Measurements from ENCODE around the gene ADGRD1.

The ADGRD1 gene

GRCh38 chr12:131008913-131009270, 55.2 kb downstream of the ADGRD1 start:
- no peak for DNase-seq

GRCh38 chr12:131009595-131010395, 56.1 kb downstream of the ADGRD1 start:
- DNase-seq, result no peak

DNA sequence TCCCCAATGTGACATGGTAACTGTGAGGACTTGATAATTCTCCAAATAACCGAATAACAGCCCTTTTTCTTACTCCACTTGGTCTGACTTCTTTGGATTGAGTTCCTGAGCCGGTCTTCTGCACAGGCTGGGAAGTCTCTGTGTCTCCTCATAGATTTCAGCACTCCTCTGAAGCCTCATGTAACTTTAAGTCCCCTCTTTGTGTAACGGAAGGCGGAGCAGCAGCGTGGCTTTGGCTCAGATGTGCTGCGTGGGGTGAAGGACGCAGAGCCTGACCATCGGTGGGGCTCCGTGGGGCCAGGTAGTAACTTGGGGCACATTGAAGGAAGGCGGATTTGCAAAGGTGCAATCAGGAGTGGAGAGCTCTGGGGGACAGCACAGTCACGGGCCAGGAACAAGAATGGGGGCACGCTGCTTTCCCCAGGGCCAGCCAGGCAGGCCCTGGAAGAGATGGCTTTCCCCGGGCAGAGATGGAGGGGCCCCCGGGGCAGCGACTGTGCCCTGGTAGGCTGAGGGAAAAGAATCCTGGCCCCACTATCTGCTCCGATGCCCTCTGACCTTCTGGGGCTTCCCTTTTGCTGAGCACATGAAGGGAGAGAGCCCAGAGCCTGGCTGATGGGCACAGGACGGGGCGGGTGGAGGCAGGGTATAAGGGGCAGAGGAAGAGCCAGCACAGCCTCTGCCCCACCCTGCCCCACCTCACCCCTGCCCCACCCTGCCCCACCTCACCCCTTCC, 56.9 kb downstream of the ADGRD1 start:
- DNase-seq, result no peak

DNA sequence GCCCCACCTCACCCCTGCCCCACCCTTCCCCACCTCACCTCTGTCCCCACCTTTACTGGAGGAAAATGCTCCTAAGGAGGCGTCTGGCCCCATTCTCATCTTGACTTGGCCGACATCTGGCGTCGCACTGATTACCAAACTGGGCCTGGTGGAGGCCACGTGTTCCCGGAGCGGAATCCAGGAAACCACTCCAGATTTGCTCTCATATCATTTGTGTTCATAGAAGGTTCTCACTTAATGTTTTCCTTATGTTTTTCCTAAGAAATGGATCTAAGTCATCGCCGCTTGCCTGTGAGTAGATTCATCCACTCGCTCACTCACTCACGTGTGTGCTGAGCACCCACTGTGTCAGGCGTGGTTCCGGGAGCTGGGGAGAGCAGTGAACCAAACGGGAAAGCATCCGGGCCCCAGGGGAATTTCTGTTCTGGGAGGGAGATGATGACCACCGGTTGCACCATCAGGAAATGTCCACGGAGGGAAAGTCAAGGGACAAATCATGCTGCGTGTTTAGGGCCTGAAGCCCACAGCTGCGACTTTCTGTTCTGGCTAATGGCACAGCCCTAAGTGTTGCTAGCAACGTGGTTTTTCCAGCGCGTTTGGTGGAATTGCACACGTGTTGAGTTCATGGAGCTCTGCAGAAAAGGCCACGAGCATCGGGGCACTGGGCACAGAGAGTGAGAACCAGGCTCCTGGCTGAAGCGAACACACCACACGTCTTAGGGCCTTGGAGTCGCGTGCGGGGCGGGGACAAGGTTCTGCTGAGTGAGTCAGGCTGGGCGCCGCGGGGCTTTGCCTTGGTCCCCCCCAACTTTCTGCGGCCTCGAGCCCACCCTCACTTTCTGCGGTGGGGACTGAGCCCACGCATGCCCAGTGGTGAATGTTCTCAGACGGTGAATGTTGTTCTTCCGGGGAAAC, 57.7 kb downstream of the ADGRD1 start:
- DNase-seq, result no peak

GRCh38 chr12:131012279-131013069, 58.8 kb downstream of the ADGRD1 start:
- no peak for DNase-seq

GRCh38 chr12:131013118-131013517, 59.4 kb downstream of the ADGRD1 start:
- DNase-seq, result no peak

DNA sequence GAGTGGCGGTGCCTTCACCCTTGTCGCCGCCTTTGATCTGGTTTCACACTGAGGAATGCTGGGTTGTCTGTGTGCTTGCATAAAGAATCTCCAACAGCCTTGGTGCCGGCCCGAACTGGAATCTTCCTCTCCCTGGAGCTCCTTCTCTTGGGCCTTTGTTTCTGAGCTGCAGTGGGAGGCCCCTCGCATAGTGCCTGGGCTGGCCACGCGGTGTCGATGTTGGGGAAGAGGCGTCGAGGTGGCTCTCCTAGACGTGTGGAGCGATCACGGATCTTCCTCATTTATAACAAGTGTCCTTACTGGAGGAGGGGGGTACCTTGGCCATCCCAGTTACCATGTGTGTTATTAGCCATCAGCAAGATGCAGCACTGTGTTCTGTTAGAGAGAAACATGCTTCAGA, 60.6 kb downstream of the ADGRD1 start:
- DNase-seq, result no peak

- DNase-seq, result no peak
Observed at GRCh38 chr12:131015581-131016337, 62.1 kb downstream of the ADGRD1 start.

GRCh38 chr12:131017477-131017991, 63.8 kb downstream of the ADGRD1 start:
- no peak for DNase-seq

- DNase-seq, result no peak
Observed at GRCh38 chr12:131018019-131018620, 64.4 kb downstream of the ADGRD1 start.

DNA sequence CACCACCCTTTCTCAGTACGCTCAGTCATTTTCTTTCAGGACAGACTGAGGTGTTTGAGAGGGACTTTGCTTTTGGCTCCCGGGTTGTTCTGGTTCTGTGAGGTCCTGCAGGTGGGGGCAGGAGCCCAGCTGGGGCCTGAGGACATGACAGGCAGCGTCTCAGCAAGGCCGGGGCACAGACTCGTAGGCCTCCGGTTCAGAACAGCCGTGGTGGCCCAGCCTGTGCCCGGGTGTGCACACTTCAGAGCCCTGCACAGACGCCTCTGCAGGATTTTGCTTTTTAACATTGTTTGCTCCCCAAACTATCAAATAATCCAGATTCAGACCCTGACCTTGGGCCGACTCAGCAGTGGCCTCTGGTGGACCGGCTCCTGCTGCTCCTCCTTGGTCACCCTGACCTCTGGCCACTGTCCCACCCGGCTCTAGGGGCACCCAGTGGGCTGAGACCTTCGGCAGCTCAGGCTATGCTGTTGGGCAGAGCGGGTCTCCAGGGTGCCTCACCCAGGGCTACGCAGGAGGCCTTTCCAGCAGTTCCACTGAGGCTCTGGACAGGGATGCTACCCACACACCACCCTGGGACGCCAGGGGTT, 65.2 kb downstream of the ADGRD1 start:
- no peak for DNase-seq

GRCh38 chr12:131020326-131021153, 66.8 kb downstream of the ADGRD1 start:
- no peak for DNase-seq

DNA sequence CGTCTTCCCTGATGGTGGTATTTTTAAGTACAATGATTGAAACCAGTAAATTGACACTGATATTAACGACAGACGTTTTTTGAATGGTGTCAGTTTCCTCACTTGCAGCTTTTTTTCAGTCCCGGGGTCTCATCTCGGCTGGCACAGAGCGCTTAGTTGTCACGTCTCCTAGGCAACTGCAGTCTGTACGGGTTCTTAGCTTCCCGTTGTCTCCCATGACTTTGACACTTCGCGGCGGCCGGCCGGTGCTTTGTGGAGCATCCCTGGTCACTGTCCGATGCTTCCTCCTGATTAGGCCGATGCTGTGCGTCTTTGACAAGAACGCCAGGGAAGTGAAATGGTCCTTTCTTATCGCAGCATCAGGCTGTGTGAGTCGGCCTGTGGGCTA, 67.4 kb downstream of the ADGRD1 start:
- no peak for DNase-seq

DNA sequence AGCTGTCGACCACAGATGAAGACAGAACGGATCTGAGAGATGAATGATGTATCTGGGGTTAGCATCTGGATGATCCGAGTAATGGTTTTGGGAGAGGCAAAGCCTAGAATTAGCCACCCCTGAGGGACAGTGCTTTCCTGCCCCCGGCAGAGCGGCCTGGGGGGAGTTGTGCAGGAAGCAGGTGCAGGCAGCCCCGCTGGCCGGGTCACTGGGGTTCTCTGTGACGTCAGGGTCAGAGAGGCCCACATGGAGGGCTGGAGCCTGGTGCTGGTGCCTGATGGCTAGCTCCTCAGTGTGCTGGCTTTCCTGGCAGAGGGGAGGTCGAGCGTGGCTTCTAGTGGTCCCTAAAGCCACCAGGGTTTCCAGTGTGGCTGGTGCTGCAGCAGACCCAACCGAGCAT, 70.3 kb downstream of the ADGRD1 start:
- DNase-seq, result no peak

- no peak for DNase-seq
Observed at GRCh38 chr12:131024721-131025120, 71.0 kb downstream of the ADGRD1 start.

- no peak for DNase-seq
Observed at GRCh38 chr12:131025234-131025633, 71.5 kb downstream of the ADGRD1 start.

DNA sequence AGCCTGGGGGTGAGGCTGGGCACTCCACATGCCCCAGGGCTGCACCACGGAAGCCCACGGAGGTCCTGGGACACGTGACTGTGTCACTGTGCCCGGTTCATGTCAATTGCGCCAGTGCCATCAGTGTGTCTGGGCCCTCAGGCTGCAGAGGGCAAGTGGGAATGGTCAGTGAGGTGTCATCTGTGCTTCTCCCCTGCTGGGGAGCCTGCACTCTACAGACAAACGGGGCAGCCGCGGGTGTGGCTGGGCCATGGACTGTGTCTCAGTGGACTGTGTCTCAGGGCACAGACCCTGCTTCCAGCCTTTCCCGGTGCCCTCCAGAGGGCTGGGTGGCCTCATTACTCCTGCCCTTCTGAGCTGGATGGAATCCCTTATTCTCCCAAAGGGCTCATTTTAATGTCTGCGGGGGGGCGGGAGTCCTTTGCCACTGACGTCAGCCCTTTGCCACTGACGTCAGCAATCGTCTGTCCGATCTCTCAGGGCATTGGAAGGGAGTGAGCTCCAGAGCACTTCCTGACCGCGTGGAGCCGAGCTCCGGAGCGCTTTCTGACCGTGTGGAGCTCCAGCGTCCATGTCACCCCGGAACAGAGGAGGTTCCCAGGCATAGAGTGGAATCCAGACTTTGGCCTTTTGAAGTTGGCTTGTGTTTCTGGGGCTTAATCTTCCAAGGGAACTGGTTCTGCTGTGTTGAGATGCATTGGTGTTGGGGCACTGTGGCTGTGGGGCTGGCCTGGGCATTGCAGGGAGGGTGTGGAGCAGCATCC, 72.4 kb downstream of the ADGRD1 start:
- DNase-seq, result no peak

DNA sequence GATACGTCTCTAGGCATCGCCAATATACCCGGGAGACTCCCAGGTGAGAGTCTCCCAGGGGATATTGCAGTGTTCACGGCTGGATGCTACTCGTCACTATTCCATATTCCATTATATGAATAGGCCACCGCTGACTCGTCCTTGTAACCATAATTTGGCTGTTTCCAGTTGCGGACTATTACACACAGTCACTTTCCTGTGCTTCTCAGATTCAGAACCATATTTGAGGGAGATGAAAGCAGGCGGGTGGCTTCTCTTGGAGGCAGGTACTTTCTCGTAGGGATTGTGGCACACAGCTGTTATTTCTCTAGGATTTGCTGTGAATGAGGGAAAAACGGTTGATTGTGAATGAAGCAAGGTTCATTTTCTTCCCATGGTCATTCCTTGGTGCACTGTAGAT, 73.0 kb downstream of the ADGRD1 start:
- no peak for DNase-seq

- no peak for DNase-seq
Observed at GRCh38 chr12:131027264-131027663, 73.6 kb downstream of the ADGRD1 start.
